MM.1S (cell line): ENCODE data around the gene MRPL45.
"Not testable (repeated sequence)": the region's sequence is repeated elsewhere in the genome, so short reads cannot be mapped to it uniquely, and the experiment has no call there.

Source experiments
- DNase-seq: peaks from one replicate; pipeline ENCODE4 v3.0.0-alpha.2; 2015
- H2AFZ ChIP-seq: fragments of 300-600 bp; sonication (generic); 2 replicates; pipeline ENCODE4 v1.6.0; 2016; ENCODE audit warnings: antibody characterized with exemption, low read length
- H3F3A ChIP-seq: fragments of 300-600 bp; sonication (generic); 2 replicates; pipeline ENCODE4 v1.6.1; 2016; ENCODE audit warnings: mild to moderate bottlenecking, antibody characterized with exemption, low read length, moderate library complexity, mixed read lengths; ENCODE audit not compliant: insufficient read depth
- H3K27ac ChIP-seq: fragments of 300-600 bp; sonication (generic); 2 replicates; pipeline ENCODE4 v1.5.1; 2016; ENCODE audit warnings: mild to moderate bottlenecking, low read length
- H3K27me3 ChIP-seq: fragments of 300-600 bp; sonication (generic); replicated peaks from 2 replicates; pipeline ENCODE4 v1.6.0; 2016; ENCODE audit warnings: low read length; ENCODE audit not compliant: insufficient read depth
- H3K36me3 ChIP-seq: fragments of 300-600 bp; sonication (generic); replicated peaks from 2 replicates; pipeline ENCODE4 v1.6.1; 2016; ENCODE audit warnings: mild to moderate bottlenecking, low read length, mixed read lengths; ENCODE audit not compliant: insufficient read depth
- H3K4me1 ChIP-seq: fragments of 300-600 bp; sonication (generic); 2 replicates; pipeline ENCODE4 v1.6.1; 2016; ENCODE audit warnings: low read length, mixed read lengths
- H3K4me2 ChIP-seq: fragments of 300-600 bp; sonication (generic); 2 replicates; pipeline ENCODE4 v1.6.0; 2016; ENCODE audit warnings: low read depth, low read length
- H3K4me3 ChIP-seq: fragments of 300-600 bp; sonication (generic); 2 replicates; pipeline ENCODE4 v1.5.1; 2016; ENCODE audit warnings: low read length, mixed read lengths
- H3K79me2 ChIP-seq: fragments of 300-600 bp; sonication (generic); 2 replicates; pipeline ENCODE4 v1.6.1; 2016; ENCODE audit warnings: mixed run types, low read length, mixed read lengths
- H3K9ac ChIP-seq: fragments of 300-600 bp; sonication (generic); 2 replicates; pipeline ENCODE4 v1.6.1; 2016; ENCODE audit warnings: low read length, mixed read lengths
- H3K9me2 ChIP-seq: fragments of 300-600 bp; sonication (generic); replicated peaks from 2 replicates; pipeline ENCODE4 v1.6.1; 2016; ENCODE audit warnings: mild to moderate bottlenecking, low read length, mixed read lengths; ENCODE audit not compliant: insufficient read depth
- H3K9me3 ChIP-seq: fragments of 300-600 bp; sonication (generic); replicated peaks from 2 replicates; pipeline ENCODE4 v1.6.1; 2016; ENCODE audit warnings: mild to moderate bottlenecking, low read length, mixed read lengths; ENCODE audit not compliant: insufficient read depth
- H4K20me1 ChIP-seq: fragments of 300-600 bp; sonication (generic); 2 replicates; pipeline ENCODE4 v1.6.1; 2016; ENCODE audit warnings: mild to moderate bottlenecking, low read length, moderate library complexity, mixed read lengths; ENCODE audit not compliant: insufficient read depth

The MRPL45 gene

DNA sequence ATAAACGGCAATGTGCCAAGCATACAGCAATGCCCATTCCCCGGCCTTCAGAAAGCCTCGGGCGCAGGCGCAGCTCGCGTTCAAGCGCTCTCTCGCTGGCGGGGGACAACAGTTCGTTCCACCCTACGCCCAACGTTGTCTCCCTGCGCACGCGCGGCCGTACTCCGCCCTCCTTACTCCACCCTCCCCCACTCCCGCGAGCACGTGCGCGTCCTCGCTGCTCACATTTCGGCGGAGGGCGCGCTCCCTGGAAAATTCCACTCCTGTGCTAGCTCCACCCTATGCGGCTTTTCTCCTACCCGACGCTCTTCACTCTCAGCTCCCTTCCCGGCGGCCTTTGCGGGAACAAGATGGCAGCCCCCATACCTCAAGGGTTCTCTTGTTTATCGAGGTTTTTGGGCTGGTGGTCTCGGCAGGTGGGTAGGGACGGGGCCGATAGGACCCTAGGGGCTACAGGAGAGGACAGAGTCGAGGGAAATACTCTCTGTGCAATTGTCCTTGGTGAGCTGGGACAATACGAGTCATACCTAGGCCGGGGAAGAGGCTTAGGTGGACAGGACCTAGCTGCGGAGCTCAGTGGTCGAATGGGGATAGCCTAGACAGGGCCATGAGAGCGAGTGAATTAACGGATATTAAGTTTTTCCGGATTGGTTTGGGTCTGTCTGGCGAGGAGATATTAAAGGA is at the start of gene MRPL45:
Gene MRPL45 (plus strand): TSS at position 335 of the 684 bp plus-strand sequence. CDS start 16 bp downstream, at position 351.
- peak within 1 kb of the TSS; percentile 29; the same call in 1 of the 2 replicates for H3K4me2 ChIP-seq
- not testable (repeated sequence) for H3K9me2 ChIP-seq, H3K9me3 ChIP-seq, H3K36me3 ChIP-seq, H3F3A ChIP-seq, H3K27me3 ChIP-seq, H4K20me1 ChIP-seq, H3K79me2 ChIP-seq, H3K4me1 ChIP-seq, H2AFZ ChIP-seq, H3K27ac ChIP-seq
- DNase-seq, result peak; percentile 96
- peak within 1 kb of the TSS; percentile 68 for H3K4me3 ChIP-seq
- H3K9ac ChIP-seq, result peak within 1 kb of the TSS; percentile 61; the same call in 1 of the 2 replicates

DNA sequence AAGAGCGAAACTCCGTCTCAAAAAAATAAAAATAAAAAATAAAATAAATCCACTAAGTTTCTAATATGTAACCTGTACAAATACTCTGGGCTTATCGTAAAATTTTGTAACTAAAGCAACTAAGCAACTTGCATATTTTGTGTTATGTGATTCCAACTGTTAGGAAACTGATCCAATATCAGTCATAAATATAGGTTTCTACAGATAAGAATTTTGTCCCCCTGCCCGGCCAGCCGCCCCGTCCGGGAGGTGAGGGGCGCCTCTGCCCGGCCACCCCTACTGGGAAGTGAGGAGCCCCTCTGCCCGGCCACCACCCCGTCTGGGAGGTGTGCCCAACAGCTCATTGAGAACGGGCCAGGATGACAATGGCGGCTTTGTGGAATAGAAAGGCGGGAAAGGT is 43.8 kb upstream of the MRPL45 start:
- not testable (repeated sequence) for DNase-seq, H3K4me3 ChIP-seq, H3K4me2 ChIP-seq, H3F3A ChIP-seq, H3K9ac ChIP-seq, H3K4me1 ChIP-seq, H2AFZ ChIP-seq, H3K9me3 ChIP-seq, H4K20me1 ChIP-seq, H3K27ac ChIP-seq, H3K27me3 ChIP-seq, H3K36me3 ChIP-seq, H3K9me2 ChIP-seq
- H3K79me2 ChIP-seq, result peaks cover 31% of the 10 kb centered on the region

DNA sequence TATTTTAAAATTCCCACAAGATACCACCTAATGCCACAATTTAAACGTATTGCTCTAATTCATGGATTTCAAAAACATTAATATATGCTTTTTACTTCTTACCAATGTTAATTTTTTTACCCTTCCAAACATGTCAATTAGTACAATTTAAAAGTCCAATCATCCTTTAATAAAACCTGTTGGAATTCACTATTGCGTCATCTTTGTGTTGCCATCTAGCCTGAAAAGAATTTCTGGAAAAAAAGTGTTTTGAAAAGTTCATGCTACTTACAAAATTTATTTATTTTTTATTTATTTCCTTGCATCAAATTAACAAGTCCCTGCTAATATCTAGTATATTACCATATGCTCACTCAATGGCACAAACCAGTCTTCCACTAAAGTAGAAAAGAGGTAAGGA is 42.6 kb upstream of the MRPL45 start:
- not testable (repeated sequence) for H3K36me3 ChIP-seq, H3F3A ChIP-seq, H3K27me3 ChIP-seq, H3K9me2 ChIP-seq, H2AFZ ChIP-seq, H3K4me3 ChIP-seq, H3K9ac ChIP-seq, H3K4me2 ChIP-seq, DNase-seq, H3K4me1 ChIP-seq, H3K27ac ChIP-seq, H4K20me1 ChIP-seq, H3K9me3 ChIP-seq
- peaks cover 31% of the 10 kb centered on the region for H3K79me2 ChIP-seq

DNA sequence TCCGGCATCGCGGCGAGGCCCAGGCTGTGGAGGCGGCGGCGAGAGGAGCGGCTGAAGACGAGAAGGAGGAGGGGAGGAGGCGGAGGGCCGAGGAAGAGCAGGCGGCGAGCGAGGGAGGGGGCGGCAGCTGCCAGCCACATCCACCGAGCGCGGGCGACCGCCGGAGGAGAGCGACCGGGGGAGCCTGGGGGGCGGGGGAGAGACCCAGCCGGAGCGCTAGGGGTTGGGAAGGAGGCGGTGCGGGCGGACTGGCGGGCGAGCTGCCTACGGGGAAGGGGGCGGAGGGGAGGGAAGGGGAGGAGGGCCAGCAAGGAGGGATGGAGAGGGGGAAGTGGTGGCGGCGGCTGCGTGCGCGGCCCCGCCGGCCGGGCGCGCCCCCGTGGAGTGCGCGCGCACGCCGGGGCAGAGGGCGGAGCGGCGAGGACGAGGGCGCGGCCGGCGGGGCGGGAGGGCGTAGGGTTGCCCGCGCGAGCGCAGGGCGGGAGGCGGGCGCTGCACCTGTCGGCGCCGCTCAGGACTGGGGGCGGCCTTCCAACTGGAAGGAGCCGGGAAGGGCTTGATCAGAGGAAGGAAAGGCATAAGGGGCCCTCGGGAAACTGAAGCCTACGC is 39.9 kb upstream of the MRPL45 start:
- DNase-seq, result peak; percentile 76
- not testable (repeated sequence) for H3F3A ChIP-seq, H3K9me2 ChIP-seq, H4K20me1 ChIP-seq, H3K4me3 ChIP-seq, H3K9me3 ChIP-seq, H3K4me1 ChIP-seq, H3K9ac ChIP-seq, H3K27ac ChIP-seq, H3K36me3 ChIP-seq, H3K27me3 ChIP-seq
- Histone ChIP-seq H3K79me2 (peaks cover 22% of the 10 kb centered on the region), H2AFZ (peak overlapping the region; percentile 53; the same call in 1 of the 2 replicates), H3K4me2 (peak overlapping the region; percentile 43; the same call in 1 of the 2 replicates)

DNA sequence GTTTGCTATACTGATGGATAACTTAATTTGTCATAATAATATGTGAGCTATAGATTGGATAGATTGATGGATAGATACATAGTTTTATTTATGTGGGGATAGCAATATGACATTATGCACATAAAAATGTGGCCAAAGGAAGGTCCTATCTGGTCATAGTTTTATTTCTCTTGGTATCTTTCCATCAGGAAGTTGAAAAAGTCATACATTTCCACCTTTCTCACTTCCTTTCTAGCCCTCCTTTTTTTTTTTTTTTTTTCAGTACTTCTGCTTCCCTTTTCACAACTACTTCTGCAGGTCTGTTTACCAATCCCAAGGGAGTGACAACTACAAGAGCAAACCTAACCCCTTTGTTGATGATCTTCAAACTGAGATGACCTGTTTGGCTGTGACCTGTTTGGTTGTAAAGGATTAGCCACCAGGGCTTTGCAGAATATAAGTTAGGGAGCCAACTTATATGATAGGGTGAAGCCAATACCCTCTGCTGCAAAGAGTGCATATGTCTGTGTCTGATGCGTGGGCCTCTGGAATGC is 30.9 kb upstream of the MRPL45 start:
- DNase-seq, H2AFZ ChIP-seq: not testable (repeated sequence)

DNA sequence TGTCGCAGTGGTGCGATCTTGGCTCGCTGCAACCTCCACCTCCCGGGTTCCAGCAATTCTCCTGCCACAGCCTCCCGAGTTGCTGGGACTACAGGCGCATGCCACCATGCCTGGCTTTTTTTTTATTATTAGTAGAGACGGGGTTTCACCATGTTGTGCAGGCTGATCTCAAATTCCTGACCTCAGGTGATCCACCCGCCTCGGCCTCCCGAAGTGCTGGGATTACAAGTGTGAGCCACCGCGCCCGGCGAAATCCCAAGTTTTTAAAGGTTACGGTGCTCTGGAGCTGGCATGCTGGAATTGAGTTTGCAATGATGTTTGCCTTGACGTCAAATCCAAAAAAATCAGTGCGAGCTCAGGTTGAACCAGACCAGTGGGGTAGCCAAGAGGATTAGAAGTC is 30.4 kb upstream of the MRPL45 start:
- H2AFZ ChIP-seq, H3K4me3 ChIP-seq, H3K9me3 ChIP-seq, H3K9me2 ChIP-seq, H3K4me2 ChIP-seq, H3K79me2 ChIP-seq, H3K27ac ChIP-seq, H3K9ac ChIP-seq, H3K36me3 ChIP-seq, H3K27me3 ChIP-seq, H3K4me1 ChIP-seq, H3F3A ChIP-seq, H4K20me1 ChIP-seq, DNase-seq: not testable (repeated sequence)

More for the DNA sequence above, 30.9 kb upstream of the MRPL45 start:
- H3F3A ChIP-seq, H3K4me1 ChIP-seq, H3K4me3 ChIP-seq, H3K36me3 ChIP-seq, H3K9me3 ChIP-seq, H3K9ac ChIP-seq, H3K9me2 ChIP-seq, H4K20me1 ChIP-seq, H3K4me2 ChIP-seq, H3K79me2 ChIP-seq, H3K27ac ChIP-seq, H3K27me3 ChIP-seq: not testable (repeated sequence)

DNA sequence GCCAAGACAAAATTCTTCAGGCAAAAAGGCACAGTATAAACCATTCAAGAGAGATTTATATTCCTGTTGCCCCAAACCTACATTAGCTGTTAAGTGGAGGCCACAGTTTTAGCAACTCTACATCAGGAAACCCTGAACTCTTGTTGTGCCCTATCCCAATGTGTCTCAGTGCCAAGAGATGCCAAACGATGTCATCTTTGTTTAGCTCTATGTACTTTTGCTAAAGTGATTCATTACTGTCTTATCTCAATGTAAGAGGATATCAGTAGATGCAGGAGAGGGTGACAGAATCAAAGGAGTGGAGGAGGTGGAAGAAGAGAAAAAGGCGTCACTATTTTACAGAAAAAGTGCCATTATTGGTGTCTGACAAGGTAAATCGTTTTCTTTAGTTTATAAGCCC is 28.8 kb upstream of the MRPL45 start:
- not testable (repeated sequence) for H2AFZ ChIP-seq, H3K9me2 ChIP-seq, H3K36me3 ChIP-seq, H3K79me2 ChIP-seq, H3K4me3 ChIP-seq, H3K9me3 ChIP-seq, DNase-seq, H3K27ac ChIP-seq, H3K4me2 ChIP-seq, H3K27me3 ChIP-seq, H3F3A ChIP-seq, H3K9ac ChIP-seq, H3K4me1 ChIP-seq, H4K20me1 ChIP-seq

DNA sequence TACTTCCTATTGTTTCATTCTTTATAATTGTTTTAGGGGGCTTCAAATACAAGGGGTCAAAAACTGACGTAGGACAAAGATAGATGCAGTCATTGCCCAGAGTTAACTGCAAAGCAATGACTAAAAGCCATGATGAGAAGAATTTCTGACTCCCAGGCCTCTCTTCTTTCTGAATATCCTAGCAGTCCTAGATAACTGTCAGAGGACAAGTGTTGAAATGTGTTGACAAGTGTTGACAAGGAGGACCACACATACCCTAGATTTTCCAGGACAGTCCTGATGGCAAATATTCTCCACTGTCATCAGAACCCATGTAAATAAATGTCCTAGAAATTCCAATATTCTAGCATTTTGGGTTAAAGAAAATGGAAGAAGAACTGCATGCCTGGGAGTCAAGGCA is 27.9 kb upstream of the MRPL45 start:
- H3K79me2 ChIP-seq, DNase-seq, H4K20me1 ChIP-seq, H3K27me3 ChIP-seq, H3K4me1 ChIP-seq, H3F3A ChIP-seq, H3K36me3 ChIP-seq, H3K9ac ChIP-seq, H3K4me2 ChIP-seq, H3K27ac ChIP-seq, H2AFZ ChIP-seq, H3K4me3 ChIP-seq, H3K9me3 ChIP-seq, H3K9me2 ChIP-seq: not testable (repeated sequence)
